HG02642 (cell line): Measurements from ENCODE around the gene GALNT18.

ENCODE experiments used
- ATAC-seq: cut with Tn5 transposase; IDR thresholded peaks from one replicate; pipeline ENCODE4 v1.9.1; 2021; ENCODE audit warnings: mild to moderate bottlenecking; ENCODE audit not compliant: unreplicated experiment, poor library complexity

GALNT18 gene

GRCh38 chr11:11570823-11571222, 51.0 kb downstream of the GALNT18 start:
- no peak for ATAC-seq

DNA sequence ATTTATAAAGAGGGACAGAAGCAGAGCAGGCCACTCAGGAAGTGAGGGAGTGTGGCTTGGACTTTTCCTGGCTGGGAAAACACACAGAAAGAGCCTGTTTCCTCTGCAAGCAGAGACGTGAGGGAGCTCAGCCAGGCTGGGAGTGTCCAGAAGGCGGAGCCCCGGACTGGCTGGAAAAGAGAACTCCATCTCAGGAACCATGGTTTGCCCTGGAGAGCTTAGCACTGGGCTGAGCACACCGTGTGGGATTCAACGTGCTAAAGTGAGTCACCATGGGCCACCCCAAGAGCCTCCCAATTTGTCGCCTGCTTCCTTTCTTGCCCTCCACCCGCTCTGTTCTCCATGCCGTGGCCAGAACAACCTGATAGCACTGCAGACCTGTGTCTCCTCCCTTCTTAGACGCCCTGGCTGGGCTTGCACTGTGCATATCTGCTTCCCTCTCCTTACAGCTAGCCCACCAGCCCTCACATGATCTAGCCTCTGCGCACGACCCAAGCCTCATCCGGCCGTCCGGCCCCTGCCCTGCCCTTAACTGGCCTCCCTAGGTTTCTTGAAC, 51.8 kb downstream of the GALNT18 start:
- ATAC-seq, result no peak

GRCh38 chr11:11568651-11569229, 53.1 kb downstream of the GALNT18 start:
- ATAC-seq, result no peak

- no peak for ATAC-seq
Measured at GRCh38 chr11:11567936-11568650, 53.7 kb downstream of the GALNT18 start.

GRCh38 chr11:11565636-11566035, 56.2 kb downstream of the GALNT18 start:
- ATAC-seq, result no peak

GRCh38 chr11:11563200-11563975, 58.4 kb downstream of the GALNT18 start:
- ATAC-seq, result no peak

GRCh38 chr11:11561991-11562390, 59.8 kb downstream of the GALNT18 start:
- no peak for ATAC-seq

DNA sequence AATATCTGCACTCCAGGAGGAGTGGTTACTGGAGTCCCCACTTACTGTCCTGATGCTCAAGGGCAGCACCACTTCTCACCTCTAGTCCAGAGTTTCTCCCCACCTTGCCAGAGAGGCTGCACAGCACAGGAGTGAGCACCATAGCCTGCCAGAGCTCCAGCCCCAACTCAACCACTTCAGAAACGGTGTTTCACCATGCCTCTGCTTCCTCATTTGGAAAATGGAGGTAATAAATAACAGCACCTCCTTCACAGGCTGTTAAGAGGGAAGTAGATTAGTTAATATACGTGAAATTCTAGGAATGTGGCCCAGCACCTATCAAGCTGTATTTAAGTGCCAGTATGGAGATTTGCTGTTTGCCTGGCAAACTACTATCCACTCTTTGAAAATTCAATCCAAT, 63.0 kb downstream of the GALNT18 start:
- no peak for ATAC-seq

GRCh38 chr11:11558396-11558795, 63.4 kb downstream of the GALNT18 start:
- ATAC-seq, result no peak

DNA sequence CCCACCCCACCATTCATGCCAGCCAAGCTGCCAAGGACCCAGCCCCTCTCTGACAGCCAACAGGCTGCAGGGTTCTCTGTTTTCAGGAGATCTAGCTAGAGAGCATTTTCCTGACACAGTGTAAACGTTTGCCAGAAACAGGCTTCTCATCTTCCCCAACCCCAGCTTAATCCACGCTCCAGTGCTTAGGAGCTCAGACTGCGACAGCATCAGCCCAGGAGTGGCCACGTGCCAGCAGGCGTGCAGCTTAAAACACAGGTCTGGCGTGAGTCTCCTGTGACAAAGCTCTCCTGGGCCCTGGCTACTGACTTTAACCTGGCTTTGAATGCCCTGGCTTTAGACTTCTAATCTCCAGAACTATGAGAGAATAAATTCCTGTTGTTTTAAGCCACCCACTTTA, 66.6 kb downstream of the GALNT18 start:
- ATAC-seq, result no peak

GRCh38 chr11:11553573-11553972, 68.2 kb downstream of the GALNT18 start:
- ATAC-seq, result no peak

DNA sequence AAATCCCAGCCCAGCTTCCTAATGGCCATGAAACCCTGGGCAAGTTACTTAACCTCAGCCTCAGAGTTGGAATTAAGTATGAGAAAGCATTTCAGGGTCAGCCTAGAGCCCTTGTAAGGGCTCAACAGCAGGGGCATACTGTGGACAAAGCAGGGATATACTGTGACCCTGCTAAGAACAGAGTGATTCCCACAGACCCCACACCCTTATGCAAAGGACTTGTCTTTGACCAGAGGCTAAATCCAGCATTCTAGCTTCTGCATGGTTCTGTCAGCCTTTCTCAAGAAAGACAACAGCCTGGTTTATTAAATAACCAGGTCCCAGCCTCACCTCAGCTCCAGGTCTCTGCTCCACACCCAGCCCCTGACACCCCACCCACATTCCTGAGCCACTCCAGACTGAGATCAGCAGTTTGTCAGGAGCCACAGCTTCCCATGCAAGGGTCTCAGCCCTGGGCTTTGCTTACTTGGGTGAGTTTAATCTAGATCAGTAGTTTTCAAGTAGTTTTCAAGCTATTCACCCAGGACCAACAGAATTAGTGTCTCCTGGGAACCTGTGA, 69.2 kb downstream of the GALNT18 start:
- ATAC-seq, result no peak

GRCh38 chr11:11550534-11550933, 71.3 kb downstream of the GALNT18 start:
- ATAC-seq, result no peak

- ATAC-seq, result no peak
Measured at GRCh38 chr11:11545285-11546275, 76.2 kb downstream of the GALNT18 start.

- ATAC-seq, result no peak
Measured at GRCh38 chr11:11543656-11544055, 78.1 kb downstream of the GALNT18 start.

GRCh38 chr11:11540157-11540556, 81.6 kb downstream of the GALNT18 start:
- no peak for ATAC-seq

DNA sequence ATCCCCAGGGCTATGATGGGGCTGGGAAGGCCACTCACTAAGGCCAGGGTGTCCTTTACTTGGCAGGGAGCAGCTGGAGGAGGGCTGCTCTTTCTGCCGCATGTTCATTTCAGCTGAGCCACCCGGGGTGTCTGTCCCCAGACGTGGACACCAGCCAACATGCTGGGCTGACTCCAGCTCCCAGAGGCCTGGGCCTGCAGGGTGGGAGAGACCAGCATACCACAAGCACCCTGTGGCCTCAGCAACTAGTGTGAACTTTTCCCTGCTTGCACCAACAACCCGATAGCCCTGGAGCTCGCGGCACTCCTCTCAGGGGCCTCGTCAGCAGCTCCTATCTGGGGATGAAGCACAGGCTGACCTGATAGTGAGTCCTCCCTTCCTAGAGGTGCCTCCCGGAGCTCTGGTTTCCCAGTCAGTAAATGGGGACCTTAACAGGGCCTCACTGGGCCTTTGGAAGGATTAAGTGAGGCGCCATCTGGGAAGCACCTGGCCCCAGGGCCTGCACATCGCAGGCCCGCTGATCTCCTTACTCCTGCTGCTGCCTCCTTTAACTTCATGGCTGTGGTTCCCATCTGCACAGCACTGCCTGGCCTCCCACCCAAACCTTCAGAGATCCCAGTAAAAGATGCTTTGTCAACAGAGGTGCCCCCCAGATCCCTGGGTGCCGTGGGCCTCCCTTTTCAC, 83.4 kb downstream of the GALNT18 start:
- no peak for ATAC-seq

DNA sequence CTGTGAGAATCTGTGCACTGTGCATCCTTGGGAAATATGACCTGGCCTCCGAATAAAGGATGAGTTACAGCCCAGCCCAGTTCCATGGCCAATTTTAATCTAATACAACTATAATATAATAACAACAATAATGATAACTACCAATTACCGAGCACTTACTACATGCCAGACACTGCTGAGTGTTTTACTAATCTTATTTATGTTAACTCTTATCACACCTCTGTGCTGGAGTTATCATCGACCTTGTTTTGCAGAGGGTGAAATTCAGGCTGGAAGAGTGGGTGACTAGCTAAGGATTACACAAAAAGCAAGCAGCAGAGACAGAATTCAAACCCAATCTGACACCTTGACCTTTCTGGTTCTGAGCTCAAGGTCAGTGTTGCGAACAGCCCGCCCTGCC, 83.9 kb downstream of the GALNT18 start:
- no peak for ATAC-seq

DNA sequence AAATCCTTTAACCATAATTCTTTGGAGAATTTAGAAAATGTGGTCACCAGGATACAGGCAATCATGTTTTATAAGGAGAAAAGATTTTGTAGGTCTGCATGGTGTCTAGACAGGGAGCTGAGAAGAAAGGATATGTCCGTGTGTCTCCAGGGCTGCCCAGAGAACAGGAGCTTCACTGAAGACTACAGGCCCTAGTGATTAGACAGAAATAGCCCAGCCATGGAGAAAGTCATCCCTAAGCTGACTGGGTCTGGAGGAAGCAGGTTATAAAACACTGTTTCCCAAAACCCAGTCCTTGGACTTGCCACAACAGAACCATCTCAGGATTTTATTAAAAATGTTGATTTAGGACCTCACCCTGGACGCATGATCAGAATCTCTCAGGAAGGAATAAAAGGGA, 84.4 kb downstream of the GALNT18 start:
- no peak for ATAC-seq
